Measurements from ENCODE around the gene MEX3C. TPM values are rescaled to one million over a fixed set of nuclear protein-coding genes. Genes with fewer than 3 reads are reported as not detected.

Gene MEX3C
- polyA plus RNA-seq, 1 donor from 2014 or later, result 58.6 TPM

DNA sequence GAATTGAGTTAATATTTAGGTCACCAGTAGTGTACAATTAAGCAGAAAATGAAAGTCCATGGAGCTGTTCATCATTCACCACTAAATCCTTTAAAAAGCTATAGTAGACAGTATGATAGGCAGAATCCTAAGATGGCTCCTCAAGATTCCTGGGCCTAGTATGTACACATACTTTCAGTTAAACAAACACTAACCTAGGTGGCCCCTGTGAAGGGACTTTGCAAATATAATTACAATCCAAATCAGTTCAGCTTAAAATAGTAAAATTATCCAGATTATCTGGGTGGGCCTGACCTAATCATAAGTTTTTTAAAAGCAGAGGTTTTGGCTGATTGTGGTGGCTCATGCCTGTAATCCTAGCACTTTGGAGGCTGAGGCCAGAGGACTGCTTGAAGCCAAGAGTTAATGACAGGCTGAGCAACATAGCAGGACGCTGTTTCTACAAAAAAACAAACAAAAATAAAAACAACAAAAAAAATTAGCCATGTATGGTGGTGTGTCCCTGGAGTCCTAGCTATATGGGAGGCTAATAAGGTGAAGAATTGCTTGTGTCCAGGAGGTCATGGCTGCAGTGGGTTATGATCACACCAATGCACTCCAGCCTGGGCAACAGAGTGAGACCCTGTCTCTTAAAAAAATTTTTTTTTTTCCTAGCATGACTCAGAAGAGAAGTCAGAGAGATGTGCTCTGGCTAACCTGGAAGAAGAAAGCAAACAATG is 13.9 kb downstream of the MEX3C start:
- Histone ChIP-seq H3K9me3 (ENCODE audit: low read length) (no peaks in the 10 kb centered on the region), H3K27me3 (ENCODE audit: insufficient read depth, low read depth, low read length) (no peaks in the 10 kb centered on the region), H3K4me2 (ENCODE audit: low read length) (no peak overlapping the region), H4K20me1 (ENCODE audit: insufficient read depth) (peaks cover 60% of the 10 kb centered on the region), H3K79me2 (replicated peaks; ENCODE audit: insufficient read depth, low read length) (peaks cover 100% of the 10 kb centered on the region), H3K9me2 (ENCODE audit: insufficient read depth, low read length) (no peaks in the 10 kb centered on the region), H3K27ac (ENCODE audit: low read length) (no peak overlapping the region), H3K36me3 (ENCODE audit: insufficient read depth, low read length) (no peaks in the 10 kb centered on the region), H3K9ac (ENCODE audit: low read length) (no peak overlapping the region), H2AFZ (ENCODE audit: low read depth, low read length) (no peak overlapping the region), H3F3A (ENCODE audit: insufficient read depth, low read length, poor library complexity, severe bottlenecking) (peaks cover 4% of the 10 kb centered on the region), H3K4me3 (ENCODE audit: low read length) (no peak overlapping the region)
- TF ChIP-seq, protein P1, sequence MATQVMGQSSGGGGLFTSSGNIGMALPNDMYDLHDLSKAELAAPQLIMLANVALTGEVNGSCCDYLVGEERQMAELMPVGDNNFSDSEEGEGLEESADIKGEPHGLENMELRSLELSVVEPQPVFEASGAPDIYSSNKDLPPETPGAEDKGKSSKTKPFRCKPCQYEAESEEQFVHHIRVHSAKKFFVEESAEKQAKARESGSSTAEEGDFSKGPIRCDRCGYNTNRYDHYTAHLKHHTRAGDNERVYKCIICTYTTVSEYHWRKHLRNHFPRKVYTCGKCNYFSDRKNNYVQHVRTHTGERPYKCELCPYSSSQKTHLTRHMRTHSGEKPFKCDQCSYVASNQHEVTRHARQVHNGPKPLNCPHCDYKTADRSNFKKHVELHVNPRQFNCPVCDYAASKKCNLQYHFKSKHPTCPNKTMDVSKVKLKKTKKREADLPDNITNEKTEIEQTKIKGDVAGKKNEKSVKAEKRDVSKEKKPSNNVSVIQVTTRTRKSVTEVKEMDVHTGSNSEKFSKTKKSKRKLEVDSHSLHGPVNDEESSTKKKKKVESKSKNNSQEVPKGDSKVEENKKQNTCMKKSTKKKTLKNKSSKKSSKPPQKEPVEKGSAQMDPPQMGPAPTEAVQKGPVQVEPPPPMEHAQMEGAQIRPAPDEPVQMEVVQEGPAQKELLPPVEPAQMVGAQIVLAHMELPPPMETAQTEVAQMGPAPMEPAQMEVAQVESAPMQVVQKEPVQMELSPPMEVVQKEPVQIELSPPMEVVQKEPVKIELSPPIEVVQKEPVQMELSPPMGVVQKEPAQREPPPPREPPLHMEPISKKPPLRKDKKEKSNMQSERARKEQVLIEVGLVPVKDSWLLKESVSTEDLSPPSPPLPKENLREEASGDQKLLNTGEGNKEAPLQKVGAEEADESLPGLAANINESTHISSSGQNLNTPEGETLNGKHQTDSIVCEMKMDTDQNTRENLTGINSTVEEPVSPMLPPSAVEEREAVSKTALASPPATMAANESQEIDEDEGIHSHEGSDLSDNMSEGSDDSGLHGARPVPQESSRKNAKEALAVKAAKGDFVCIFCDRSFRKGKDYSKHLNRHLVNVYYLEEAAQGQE (IDR thresholded peaks at IDR 0.05; ENCODE audit: borderline replicate concordance), result no peak
- TF ChIP-seq, protein P2, sequence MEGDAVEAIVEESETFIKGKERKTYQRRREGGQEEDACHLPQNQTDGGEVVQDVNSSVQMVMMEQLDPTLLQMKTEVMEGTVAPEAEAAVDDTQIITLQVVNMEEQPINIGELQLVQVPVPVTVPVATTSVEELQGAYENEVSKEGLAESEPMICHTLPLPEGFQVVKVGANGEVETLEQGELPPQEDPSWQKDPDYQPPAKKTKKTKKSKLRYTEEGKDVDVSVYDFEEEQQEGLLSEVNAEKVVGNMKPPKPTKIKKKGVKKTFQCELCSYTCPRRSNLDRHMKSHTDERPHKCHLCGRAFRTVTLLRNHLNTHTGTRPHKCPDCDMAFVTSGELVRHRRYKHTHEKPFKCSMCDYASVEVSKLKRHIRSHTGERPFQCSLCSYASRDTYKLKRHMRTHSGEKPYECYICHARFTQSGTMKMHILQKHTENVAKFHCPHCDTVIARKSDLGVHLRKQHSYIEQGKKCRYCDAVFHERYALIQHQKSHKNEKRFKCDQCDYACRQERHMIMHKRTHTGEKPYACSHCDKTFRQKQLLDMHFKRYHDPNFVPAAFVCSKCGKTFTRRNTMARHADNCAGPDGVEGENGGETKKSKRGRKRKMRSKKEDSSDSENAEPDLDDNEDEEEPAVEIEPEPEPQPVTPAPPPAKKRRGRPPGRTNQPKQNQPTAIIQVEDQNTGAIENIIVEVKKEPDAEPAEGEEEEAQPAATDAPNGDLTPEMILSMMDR (IDR thresholded peaks at IDR 0.05; ENCODE audit: poor library complexity, severe bottlenecking), result no peak
- TF ChIP-seq EZH2 (IDR thresholded peaks at IDR 0.05; ENCODE audit: borderline replicate concordance, insufficient read depth, low read length, poor library complexity, severe bottlenecking), result no peak
- TF ChIP-seq RAD21 (conservative IDR thresholded peaks at IDR 0.05), result no peak
- no peak for TF ChIP-seq EP300 (conservative IDR thresholded peaks at IDR 0.05; ENCODE audit: poor library complexity, severe bottlenecking)
- TF ChIP-seq SMC3 (conservative IDR thresholded peaks at IDR 0.05; ENCODE audit: poor library complexity), result no peak
- no peak for TF ChIP-seq POLR2AphosphoS5 (IDR thresholded peaks at IDR 0.05)
- TF ChIP-seq MXI1 (conservative IDR thresholded peaks at IDR 0.05; ENCODE audit: poor library complexity, severe bottlenecking), result no peak
- no peak for TF ChIP-seq TAF1 (IDR thresholded peaks at IDR 0.05; ENCODE audit: low read depth)

GRCh38 chr18:51182824-51183223 is 14.7 kb downstream of the MEX3C start:
- H3K4me3 ChIP-seq (ENCODE audit: low read length), result no peak overlapping the region
- no peaks in the 10 kb centered on the region for H3K9me3 ChIP-seq (ENCODE audit: low read length)
- no peaks in the 10 kb centered on the region for H3K9me2 ChIP-seq (ENCODE audit: insufficient read depth, low read length)
- peaks cover 100% of the 10 kb centered on the region for H3K79me2 ChIP-seq (replicated peaks; ENCODE audit: insufficient read depth, low read length)
- no peak overlapping the region for H3K4me2 ChIP-seq (ENCODE audit: low read length)
- H3K9ac ChIP-seq (ENCODE audit: low read length), result no peak overlapping the region
- no peak overlapping the region for H3K27ac ChIP-seq (ENCODE audit: low read length)
- TF ChIP-seq TAF1 (IDR thresholded peaks at IDR 0.05; ENCODE audit: low read depth) (no peak), RAD21 (conservative IDR thresholded peaks at IDR 0.05) (no peak), MXI1 (conservative IDR thresholded peaks at IDR 0.05; ENCODE audit: poor library complexity, severe bottlenecking) (no peak), POLR2AphosphoS5 (IDR thresholded peaks at IDR 0.05) (no peak), SMC3 (conservative IDR thresholded peaks at IDR 0.05; ENCODE audit: poor library complexity) (no peak), EP300 (conservative IDR thresholded peaks at IDR 0.05; ENCODE audit: poor library complexity, severe bottlenecking) (no peak), EZH2 (IDR thresholded peaks at IDR 0.05; ENCODE audit: borderline replicate concordance, insufficient read depth, low read length, poor library complexity, severe bottlenecking) (no peak)
- TF ChIP-seq, protein P1 (IDR thresholded peaks at IDR 0.05; ENCODE audit: borderline replicate concordance), result no peak
- TF ChIP-seq, protein P2 (IDR thresholded peaks at IDR 0.05; ENCODE audit: poor library complexity, severe bottlenecking), result no peak
- no peaks in the 10 kb centered on the region for H3K27me3 ChIP-seq (ENCODE audit: insufficient read depth, low read depth, low read length)
- no peaks in the 10 kb centered on the region for H3K36me3 ChIP-seq (ENCODE audit: insufficient read depth, low read length)
- peaks cover 4% of the 10 kb centered on the region for H3F3A ChIP-seq (ENCODE audit: insufficient read depth, low read length, poor library complexity, severe bottlenecking)
- peaks cover 63% of the 10 kb centered on the region for H4K20me1 ChIP-seq (ENCODE audit: insufficient read depth)
- H2AFZ ChIP-seq (ENCODE audit: low read depth, low read length), result no peak overlapping the region

Measured in neural cell (in vitro differentiated cells).